Kidney (tissue), 14 donors: Measurements from ENCODE around the gene COG2. TPM values are rescaled to one million over a fixed set of nuclear protein-coding genes. Genes with fewer than 3 reads are reported as not detected.

Experiments
- DNase-seq, 5 donors: peaks; one replicate each; pipeline ENCODE4 v3.0.0-alpha.2; 2013 to 2020
- FAIRE-seq: peaks from 2 replicates; lab custom pipeline; 2012; peaks lifted over from hg19 to GRCh38; lab: Jason Lieb, UNC
- H3K27ac ChIP-seq, 2 donors: one replicate each; pipeline ENCODE4 v1.7.0; 2013; ENCODE audit warnings: low read depth in 2 of 2, low read length in 2 of 2, inconsistent platforms in 1 of 2
- H3K27me3 ChIP-seq: one replicate; pipeline ENCODE4 v1.7.1; 2013; ENCODE audit warnings: low read length, inconsistent platforms; ENCODE audit not compliant: control insufficient read depth, insufficient read depth
- H3K36me3 ChIP-seq, 3 donors: one replicate each; pipeline versions ENCODE4 v1.7.0 to v1.7.1; 2013; ENCODE audit warnings: low read length in 3 of 3, control low read depth in 1 of 3, inconsistent platforms in 1 of 3; ENCODE audit not compliant: insufficient read depth in 3 of 3, control insufficient read depth in 2 of 3
- H3K4me1 ChIP-seq, 3 donors: one replicate each; pipeline versions ENCODE4 v1.7.0 to v1.7.1; 2013; ENCODE audit warnings: low read length in 3 of 3, inconsistent platforms in 1 of 3, low read depth in 1 of 3; ENCODE audit not compliant: control insufficient read depth in 2 of 3, insufficient read depth in 2 of 3
- H3K4me3 ChIP-seq, 3 donors: one replicate each; pipeline versions ENCODE4 v1.7.0 to v1.8.1; 2013; ENCODE audit warnings: low read length in 3 of 3, control low read depth in 1 of 3, inconsistent platforms in 1 of 3
- H3K9ac ChIP-seq, 3 donors: one replicate each; pipeline versions ENCODE4 v1.7.0 to v1.7.1; 2013; ENCODE audit warnings: low read length in 3 of 3, control low read depth in 1 of 3, inconsistent platforms in 1 of 3
- H3K9me3 ChIP-seq, 3 donors: one replicate each; pipeline versions ENCODE4 v1.7.0 to v1.7.1; 2013; ENCODE audit warnings: low read length in 3 of 3, control low read depth in 1 of 3, inconsistent platforms in 1 of 3; ENCODE audit not compliant: control insufficient read depth in 2 of 3, insufficient read depth in 1 of 3
- intact Hi-C: fragments of 100-400 bp; cut with DNase I; formaldehyde crosslinking; loops from one replicate; pipeline ENCODE4 v1.11.1; 2022
- polyA plus RNA-seq: library from polyadenylated mRNA; stranded (reverse); fragments of 350-450 nt; fragmentation: Illumina TruSeq; extraction: RNeasy Lipid Tissue Mini Kit (QIAGEN cat#74804); gene quantifications from one replicate; pipeline ENCODE4 v1.2.3, GENCODE V29; 2014; ENCODE audit warnings: low read depth, low replicate concordance; ENCODE audit not compliant: insufficient read depth
- total RNA-seq: library from RNA; stranded (reverse); fragmentation: NEBNext Ultra II Directional; extraction: Animal tissue kit (Norgen Biotek cat#: 25700); gene quantifications from one replicate; pipeline ENCODE4 v1.2.1, GENCODE V29; 2021
- TF ChIP-seq, protein P1 (sequence below): IDR thresholded peaks from 3 replicates; pipeline ENCODE4 v1.5.1; 2012; ENCODE audit warnings: mild to moderate bottlenecking, moderate library complexity, borderline replicate concordance; ENCODE audit not compliant: insufficient read depth; ENCODE audit errors: extremely low read depth
- donor health status: control.
- donor health status: control.
- donor health status: control.
- donor health status: control.
- donor health status: control.
- donor health status: DM: yes; HTN: yes; CAD: no.
- donor health status: Normal renal cell carcinoma (clear cell type).

The COG2 gene
- total and polyA plus RNA-seq, 2 donors from 2014 or later = 17.9 to 30.7 TPM

DNA sequence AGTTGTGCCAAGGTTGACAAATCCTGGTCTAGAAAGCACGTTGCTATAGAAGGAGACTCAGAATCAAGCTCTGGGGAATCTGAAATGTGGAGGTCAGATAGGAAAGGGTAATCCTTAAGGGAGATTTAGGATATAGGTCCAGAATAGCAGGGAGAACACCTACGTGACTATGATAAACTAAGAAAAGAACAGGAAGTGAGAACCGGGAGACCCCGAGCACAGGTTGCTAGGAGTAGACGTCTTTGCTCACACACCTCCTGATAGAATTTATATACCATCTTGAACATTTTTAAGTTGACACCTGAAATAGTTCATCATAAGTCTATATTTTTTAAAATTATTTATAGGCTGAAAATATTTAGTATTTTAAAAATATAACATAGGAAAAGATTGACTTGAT is 7.9 kb upstream of the COG2 start:
- Histone ChIP-seq H3K27me3 (no peaks in the 10 kb centered on the region), H3K9ac (no peak overlapping the region), H3K36me3 (no peaks in the 10 kb centered on the region), H3K4me1 (no peaks in the 10 kb centered on the region), H3K4me3 (no peak overlapping the region), H3K27ac (no peak overlapping the region), H3K9me3 (no peaks in the 10 kb centered on the region)
- DNase-seq = no peak
- intact Hi-C loops = no loop called here
- TF ChIP-seq, protein P1, sequence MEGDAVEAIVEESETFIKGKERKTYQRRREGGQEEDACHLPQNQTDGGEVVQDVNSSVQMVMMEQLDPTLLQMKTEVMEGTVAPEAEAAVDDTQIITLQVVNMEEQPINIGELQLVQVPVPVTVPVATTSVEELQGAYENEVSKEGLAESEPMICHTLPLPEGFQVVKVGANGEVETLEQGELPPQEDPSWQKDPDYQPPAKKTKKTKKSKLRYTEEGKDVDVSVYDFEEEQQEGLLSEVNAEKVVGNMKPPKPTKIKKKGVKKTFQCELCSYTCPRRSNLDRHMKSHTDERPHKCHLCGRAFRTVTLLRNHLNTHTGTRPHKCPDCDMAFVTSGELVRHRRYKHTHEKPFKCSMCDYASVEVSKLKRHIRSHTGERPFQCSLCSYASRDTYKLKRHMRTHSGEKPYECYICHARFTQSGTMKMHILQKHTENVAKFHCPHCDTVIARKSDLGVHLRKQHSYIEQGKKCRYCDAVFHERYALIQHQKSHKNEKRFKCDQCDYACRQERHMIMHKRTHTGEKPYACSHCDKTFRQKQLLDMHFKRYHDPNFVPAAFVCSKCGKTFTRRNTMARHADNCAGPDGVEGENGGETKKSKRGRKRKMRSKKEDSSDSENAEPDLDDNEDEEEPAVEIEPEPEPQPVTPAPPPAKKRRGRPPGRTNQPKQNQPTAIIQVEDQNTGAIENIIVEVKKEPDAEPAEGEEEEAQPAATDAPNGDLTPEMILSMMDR = no peak
- no peak for FAIRE-seq

DNA sequence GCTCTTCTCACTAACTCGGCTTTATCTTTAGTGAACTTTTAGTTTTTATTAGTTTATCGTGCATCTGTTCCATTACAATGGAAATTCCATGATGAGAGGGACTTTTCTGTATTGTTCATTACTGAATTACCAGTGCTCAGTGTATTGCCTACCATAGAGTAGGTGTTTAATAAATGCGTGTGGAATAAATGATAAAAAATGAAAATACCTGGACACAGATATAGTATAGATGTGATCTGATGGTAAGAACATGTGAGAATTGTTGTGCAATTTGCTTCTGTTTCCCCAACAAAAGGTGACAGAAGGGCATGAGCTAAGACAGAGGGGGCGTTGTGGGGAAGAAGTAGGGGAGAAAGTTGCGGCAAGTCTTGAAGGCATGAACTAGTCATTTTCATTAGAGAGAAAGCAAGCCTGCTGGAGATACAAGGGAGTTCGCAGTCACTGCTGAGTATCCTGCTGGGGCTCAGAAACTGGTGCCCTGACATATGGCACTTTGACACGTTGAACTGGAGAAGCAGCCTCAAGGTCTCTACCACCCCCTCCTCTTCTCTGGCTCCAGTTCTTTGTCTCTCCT is 5.6 kb upstream of the COG2 start:
- intact Hi-C loops = no loop called here
- no peak for DNase-seq
- Histone ChIP-seq H3K4me3 (no peak overlapping the region), H3K27me3 (no peaks in the 10 kb centered on the region), H3K27ac (no peak overlapping the region), H3K9me3 (no peaks in the 10 kb centered on the region), H3K4me1 (peaks cover 0 to under 1% (median 0%) of the 10 kb centered on the region in 3 donors), H3K9ac (no peak overlapping the region), H3K36me3 (no peaks in the 10 kb centered on the region)
- TF ChIP-seq, protein P1 = no peak
- no peak for FAIRE-seq

DNA sequence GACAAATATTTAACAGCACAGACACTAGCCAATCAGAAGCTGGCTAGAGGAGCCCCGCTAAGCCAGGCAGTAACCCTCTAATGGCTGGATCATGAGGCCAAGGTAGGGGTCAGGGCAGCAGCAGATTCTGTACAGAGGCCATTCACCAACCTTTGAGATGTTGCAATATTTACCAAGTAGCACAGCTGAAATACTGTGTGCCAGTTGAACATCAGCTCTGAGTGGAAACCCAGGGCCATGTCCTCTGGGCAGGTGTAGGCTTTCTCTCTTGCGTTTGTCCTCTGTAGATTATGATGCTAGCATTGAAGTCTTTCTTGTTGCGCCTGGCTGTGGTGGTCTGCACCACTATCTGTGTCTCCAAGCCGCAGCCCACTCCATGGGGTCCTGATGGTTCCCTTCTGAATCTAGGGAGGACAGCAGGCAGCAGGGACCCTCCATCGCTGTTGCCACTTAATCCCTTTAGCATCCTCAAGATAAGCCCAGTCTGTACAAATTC is 2.5 kb upstream of the COG2 start:
- no peak overlapping the region for H3K27ac ChIP-seq
- no peak overlapping the region for H3K9ac ChIP-seq
- FAIRE-seq (no peak), DNase-seq (no peak)
- TF ChIP-seq, protein P1 = no peak
- no peaks in the 10 kb centered on the region for H3K27me3 ChIP-seq
- H3K4me3 ChIP-seq = no peak overlapping the region
- no peaks in the 10 kb centered on the region for H3K9me3 ChIP-seq
- H3K36me3 ChIP-seq = no peaks in the 10 kb centered on the region
- intact Hi-C loops = no loop called here
- H3K4me1 ChIP-seq = peaks cover 0 to 14% (median 11%) of the 10 kb centered on the region in 3 donors
